Nephron (organoid): ENCODE data around the gene MAML3.
A peak's percentile ranks its signal among the peaks of the same experiment; 100 is the strongest.

ENCODE experiments used
- H3K27ac Mint-ChIP-seq, 3 experiments: 2 replicates each; pipeline ENCODE4 v1.8.0; 2020; ENCODE audit warnings: mixed read lengths in 3 of 3, mild to moderate bottlenecking in 2 of 3, moderate library complexity in 1 of 3
- H3K27me3 Mint-ChIP-seq: 2 replicates; pipeline ENCODE4 v1.8.0; 2021; ENCODE audit warnings: low read depth, mild to moderate bottlenecking, moderate library complexity, mixed read lengths
- H3K36me3 Mint-ChIP-seq: 2 replicates; pipeline ENCODE4 v1.8.0; 2020; ENCODE audit warnings: low read depth, mixed read lengths
- H3K4me1 Mint-ChIP-seq: 2 replicates; pipeline ENCODE4 v1.8.0; 2020; ENCODE audit warnings: mixed read lengths
- H3K4me3 Mint-ChIP-seq, 3 experiments: 2 replicates each; pipeline ENCODE4 v1.8.0; 2020; ENCODE audit warnings: mild to moderate bottlenecking in 3 of 3, mixed read lengths in 3 of 3, moderate library complexity in 2 of 3
- H3K9me3 Mint-ChIP-seq: 2 replicates; pipeline ENCODE4 v1.8.0; 2020; ENCODE audit warnings: mixed read lengths
- CTCF ChIP-seq, 3 experiments: fragments of 200-600 bp; sonication (generic); IDR thresholded peaks; one replicate each; pipeline ENCODE4 v1.5.0; 2021; ENCODE audit warnings: antibody characterized with exemption in 3 of 3; ENCODE audit not compliant: unreplicated experiment in 3 of 3

The MAML3 gene

DNA sequence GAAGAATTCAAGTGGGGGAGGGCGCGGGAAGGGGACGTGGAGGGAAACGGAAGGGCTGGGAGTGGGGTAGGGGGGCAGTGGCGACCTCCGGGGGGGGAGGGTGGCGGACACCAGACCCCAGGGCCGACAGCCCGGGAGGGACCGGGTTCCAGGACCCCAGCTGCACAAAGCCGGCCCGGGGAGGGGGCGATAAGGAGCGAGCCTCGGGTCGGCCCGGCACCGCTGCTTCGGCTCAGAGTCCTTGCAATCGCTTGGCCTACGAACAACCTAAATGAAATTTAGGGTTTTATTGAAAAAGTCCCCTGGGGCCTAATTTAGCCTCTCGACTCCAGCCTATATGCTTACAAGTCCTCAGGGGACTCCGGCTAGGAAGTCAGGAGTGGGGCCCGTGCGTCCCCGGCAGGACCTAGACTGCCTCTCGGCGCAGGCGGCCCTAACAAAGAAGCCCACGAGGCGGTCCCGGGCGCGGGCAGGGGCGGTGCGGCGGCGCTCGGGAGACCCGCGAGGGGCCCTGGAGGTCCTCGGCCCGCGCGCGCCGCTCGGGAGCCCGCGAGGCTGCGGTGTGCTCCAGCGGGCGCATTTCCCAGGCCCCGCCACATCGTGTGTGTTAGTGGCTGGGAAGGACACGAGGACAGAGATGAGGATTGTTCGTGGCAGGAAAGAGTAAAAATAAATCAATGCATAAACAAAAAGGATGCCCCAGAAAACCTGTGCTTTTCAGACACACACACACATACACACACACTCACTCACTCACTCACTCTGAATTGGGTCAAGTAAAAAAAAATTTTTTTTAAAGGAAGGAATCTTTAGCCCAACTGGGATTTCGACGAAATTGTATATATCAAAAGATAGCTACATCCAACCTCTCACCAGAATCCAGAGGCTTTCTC lies 418.4 kb downstream of the MAML3 start:
- no peak for TF ChIP-seq CTCF (IDR thresholded peaks at IDR 0.05; ENCODE audit: unreplicated experiment in 3 of 3)
- no peaks in the 10 kb centered on the region for H3K27me3 Mint-ChIP-seq
- H3K36me3 Mint-ChIP-seq = no peaks in the 10 kb centered on the region
- H3K27ac Mint-ChIP-seq = peak overlapping the region; percentile 87 to 97 (median 91)
- no peaks in the 10 kb centered on the region for H3K9me3 Mint-ChIP-seq
- peak overlapping the region; percentile 81 to 86 (median 86) for H3K4me3 Mint-ChIP-seq
- H3K4me1 Mint-ChIP-seq = peaks cover 59% of the 10 kb centered on the region

- no peaks in the 10 kb centered on the region for H3K27me3 Mint-ChIP-seq
- H3K36me3 Mint-ChIP-seq = no peaks in the 10 kb centered on the region
- peaks cover 52% of the 10 kb centered on the region for H3K4me1 Mint-ChIP-seq
- peak; percentile 94 to 99 (median 97) for TF ChIP-seq CTCF (IDR thresholded peaks at IDR 0.05; ENCODE audit: unreplicated experiment in 3 of 3)
- H3K9me3 Mint-ChIP-seq = no peaks in the 10 kb centered on the region
- H3K4me3 Mint-ChIP-seq = peak overlapping the region; percentile 67 to 86 (median 81)
- H3K27ac Mint-ChIP-seq = peak overlapping the region; percentile 87 to 91 (median 87)
Measured at GRCh38 chr4:139734875-139735380, 419.1 kb downstream of the MAML3 start.

GRCh38 chr4:139734201-139734874 lies 419.6 kb downstream of the MAML3 start:
- Mint-ChIP-seq H3K36me3 (no peaks in the 10 kb centered on the region), H3K4me3 (peak overlapping the region; percentile 67 to 86 (median 81)), H3K27me3 (no peaks in the 10 kb centered on the region), H3K4me1 (peaks cover 48% of the 10 kb centered on the region), H3K27ac (peak overlapping the region; percentile 87 to 91 (median 87)), H3K9me3 (no peaks in the 10 kb centered on the region)
- no peak for TF ChIP-seq CTCF (IDR thresholded peaks at IDR 0.05; ENCODE audit: unreplicated experiment in 3 of 3)

- peaks cover 7% of the 10 kb centered on the region for H3K36me3 Mint-ChIP-seq
- peak overlapping the region; percentile 2 to 56 (median 27) for H3K4me3 Mint-ChIP-seq
- H3K27ac Mint-ChIP-seq = peak overlapping the region; percentile 75 to 87 (median 76)
Measured at GRCh38 chr4:139732991-139733570, 420.9 kb downstream of the MAML3 start.

GRCh38 chr4:139728840-139729239 lies 425.1 kb downstream of the MAML3 start:
- no peak for TF ChIP-seq CTCF (IDR thresholded peaks at IDR 0.05; ENCODE audit: unreplicated experiment in 3 of 3)
- peaks cover 13% of the 10 kb centered on the region for H3K4me1 Mint-ChIP-seq
- H3K4me3 Mint-ChIP-seq = no peak overlapping the region
- peak overlapping the region in 1 of 3 experiments; percentile 65 for H3K27ac Mint-ChIP-seq
- no peaks in the 10 kb centered on the region for H3K9me3 Mint-ChIP-seq
- peaks cover 16% of the 10 kb centered on the region for H3K36me3 Mint-ChIP-seq
- H3K27me3 Mint-ChIP-seq = no peaks in the 10 kb centered on the region

More at GRCh38 chr4:139732991-139733570, 420.9 kb downstream of the MAML3 start:
- H3K27me3 Mint-ChIP-seq = no peaks in the 10 kb centered on the region
- no peak for TF ChIP-seq CTCF (IDR thresholded peaks at IDR 0.05; ENCODE audit: unreplicated experiment in 3 of 3)
- H3K9me3 Mint-ChIP-seq = no peaks in the 10 kb centered on the region
- H3K4me1 Mint-ChIP-seq = peaks cover 40% of the 10 kb centered on the region
